Glomerular endothelial cell (primary cell): ENCODE measurements around the gene PKP3. TPM values are rescaled to one million over a fixed set of nuclear protein-coding genes. Genes with fewer than 3 reads are reported as not detected.
"Not testable (repeated sequence)": the region's sequence is repeated elsewhere in the genome, so short reads cannot be mapped to it uniquely, and the experiment has no call there.

Experiments
- DNase-seq: peaks from one replicate; pipeline ENCODE4 v3.0.0-alpha.2; 2011; ENCODE audit warnings: low read depth, low spot score; ENCODE audit errors: extremely low read depth
- total RNA-seq: library from RNA; depleted of rRNA; stranded (reverse); fragments of >200 nt; gene quantifications from 2 replicates; pipeline ENCODE4 v1.2.3, GENCODE V29; 2015

The PKP3 gene
- total RNA-seq, 1 donor from 2014 or later = 0.41 TPM

DNA sequence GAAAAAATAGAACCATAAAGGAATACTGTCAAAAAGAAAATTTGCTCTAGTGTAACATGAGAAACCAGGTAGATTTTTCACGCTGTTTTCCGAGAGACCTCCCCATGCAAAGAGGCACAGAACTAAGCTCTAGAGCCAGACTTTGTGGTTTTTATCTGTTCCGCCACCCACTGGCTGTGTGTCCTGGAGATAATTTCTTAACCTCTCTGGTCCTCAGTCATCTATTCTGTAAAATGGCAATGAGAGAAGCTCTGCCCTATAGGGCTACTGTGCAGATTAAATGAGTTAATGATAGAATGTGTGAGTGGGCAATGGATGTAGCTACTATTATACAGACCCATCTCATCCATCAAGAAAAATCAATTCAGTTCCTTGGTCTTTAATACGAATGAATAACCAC, 30.2 kb downstream of the PKP3 start:
- DNase-seq = no peak

DNA sequence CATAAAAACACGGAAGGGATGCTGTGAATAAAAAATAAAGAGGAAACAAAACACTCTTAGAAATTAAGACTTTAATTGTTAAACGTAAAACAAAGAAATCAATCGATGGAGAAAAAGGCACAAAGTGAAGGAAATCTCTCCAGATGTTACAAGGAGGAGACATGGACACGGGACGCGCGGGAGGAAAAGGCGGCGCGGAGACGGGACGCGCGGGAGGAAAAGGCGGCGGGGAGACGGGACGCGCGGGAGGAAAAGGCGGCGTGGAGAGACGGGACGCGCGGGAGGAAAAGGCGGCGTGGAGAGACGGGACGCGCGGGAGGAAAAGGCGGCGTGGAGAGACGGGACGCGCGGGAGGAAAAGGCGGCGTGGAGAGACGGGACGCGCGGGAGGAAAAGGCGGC, 30.8 kb downstream of the PKP3 start:
- DNase-seq = not testable (repeated sequence)

DNA sequence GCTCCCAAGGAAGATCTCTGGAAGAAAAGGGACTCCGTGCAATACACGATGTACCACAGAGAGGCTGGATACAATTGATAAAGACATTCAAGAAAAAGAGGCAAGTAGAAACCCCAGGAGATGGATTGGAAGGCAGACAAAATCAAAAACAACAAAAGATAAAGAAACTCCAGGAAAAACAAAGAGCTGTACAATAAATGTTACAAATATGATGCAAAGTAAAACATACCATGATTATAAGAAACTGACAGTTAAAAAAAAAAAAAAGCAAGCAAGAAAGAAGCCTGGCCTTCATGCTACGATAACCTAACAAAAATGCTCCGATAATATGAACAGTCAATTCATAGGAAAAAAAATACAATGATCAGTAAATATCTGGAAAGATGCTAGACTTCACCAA, 31.3 kb downstream of the PKP3 start:
- no peak for DNase-seq

DNA sequence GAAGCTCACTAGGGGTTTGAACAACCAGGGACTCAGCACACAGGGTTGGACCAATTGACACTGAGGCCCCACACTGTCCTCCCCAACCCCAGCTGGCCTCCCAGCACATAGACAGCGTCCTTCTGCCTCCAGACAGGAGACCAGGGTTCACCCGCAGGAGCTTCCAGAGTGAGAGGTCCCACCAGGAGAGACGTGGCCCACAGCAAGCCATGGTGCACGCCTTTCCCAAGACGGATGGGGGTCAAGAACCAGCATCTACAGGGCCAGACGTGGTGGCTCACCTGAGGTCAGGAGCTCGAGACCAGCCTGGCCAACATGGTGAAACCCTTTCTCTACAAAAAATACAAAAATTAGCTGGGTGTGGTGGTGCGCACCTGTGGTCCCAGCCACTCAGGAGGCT, 32.8 kb downstream of the PKP3 start:
- no peak for DNase-seq

DNA sequence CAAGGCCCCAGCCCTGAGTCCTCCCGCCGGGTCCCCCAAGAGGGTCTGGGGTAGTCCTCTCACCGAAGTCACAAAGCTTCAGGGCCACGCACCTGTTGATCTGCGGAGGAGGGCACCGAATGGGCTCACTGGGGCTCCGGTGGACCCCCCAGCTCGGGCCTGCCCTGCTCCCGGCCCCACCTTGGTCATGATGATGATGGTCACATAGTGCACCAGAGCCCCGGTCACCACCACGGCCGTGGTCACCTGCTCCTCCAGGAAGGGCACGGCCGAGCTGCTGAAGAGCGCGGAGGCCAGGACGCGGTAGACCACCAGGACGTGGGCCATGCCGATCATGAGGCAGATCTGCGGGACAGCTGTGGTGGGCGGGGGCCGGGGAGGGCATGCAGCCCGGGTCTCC, 34.3 kb downstream of the PKP3 start:
- DNase-seq = no peak

DNA sequence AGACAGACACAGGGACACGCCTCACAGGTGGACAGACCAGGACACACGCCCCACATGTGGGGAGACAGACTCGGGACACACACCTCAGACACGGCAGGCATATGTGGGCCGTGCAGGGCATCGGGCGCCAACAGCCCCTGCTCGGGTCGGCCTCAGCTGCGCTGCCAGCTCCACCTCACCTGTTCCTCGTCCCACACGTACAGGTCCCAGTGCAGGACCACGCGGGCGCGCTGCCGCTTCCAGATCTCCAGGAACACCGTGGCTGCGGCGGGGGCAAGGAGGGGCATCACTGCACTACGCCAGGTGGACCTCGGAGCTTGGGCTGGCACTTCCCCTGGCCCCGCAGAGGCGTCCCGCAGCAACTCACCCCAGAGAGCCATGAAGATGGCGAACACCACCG, 35.4 kb downstream of the PKP3 start:
- DNase-seq = no peak

DNA sequence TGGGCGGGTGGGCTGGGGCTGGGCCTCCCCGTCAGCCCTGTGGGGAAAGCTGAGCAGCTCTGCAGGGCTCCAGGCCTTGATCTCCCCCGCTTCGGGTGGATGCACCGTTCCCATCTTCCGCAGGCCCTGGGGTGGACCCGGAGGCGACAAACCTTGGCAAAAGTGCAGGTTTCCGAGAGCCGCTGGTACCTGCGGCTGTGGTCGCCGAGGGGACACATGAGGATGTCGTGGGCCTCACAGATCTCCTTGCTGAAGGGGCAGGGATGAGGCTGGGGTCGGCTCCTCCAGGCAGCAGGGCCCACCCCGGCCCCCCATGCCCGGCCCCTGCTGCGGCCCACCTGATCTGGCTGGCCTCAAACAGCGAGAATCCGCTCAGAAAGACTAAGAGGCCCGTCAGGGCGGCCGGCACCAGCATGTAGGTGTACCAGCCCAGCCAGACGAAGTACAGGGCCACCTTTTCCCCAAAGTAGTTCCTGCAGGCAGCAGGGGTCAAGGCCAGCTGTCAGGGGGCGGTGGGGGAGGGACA, 36.0 kb downstream of the PKP3 start:
- DNase-seq = no peak

DNA sequence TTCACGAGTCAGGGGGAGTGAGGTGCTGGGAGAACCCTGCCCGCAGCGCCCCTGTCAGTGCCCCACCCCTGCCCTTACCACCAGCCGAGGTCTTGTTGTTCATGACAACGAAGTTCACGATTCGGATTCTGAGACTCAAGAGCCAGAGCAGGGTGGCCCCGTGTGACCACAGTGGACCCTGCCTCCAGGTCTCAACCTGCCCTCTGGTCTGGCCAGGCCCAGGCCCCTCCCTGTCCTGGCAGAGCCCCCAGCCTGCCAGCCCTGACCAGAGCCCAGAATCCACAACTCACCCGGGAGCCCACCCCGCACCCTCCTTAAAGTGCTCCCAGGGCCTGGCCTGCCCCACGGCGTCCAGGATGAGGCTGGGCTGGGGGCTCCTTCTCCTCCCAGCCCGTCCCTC, 37.9 kb downstream of the PKP3 start:
- no peak for DNase-seq

DNA sequence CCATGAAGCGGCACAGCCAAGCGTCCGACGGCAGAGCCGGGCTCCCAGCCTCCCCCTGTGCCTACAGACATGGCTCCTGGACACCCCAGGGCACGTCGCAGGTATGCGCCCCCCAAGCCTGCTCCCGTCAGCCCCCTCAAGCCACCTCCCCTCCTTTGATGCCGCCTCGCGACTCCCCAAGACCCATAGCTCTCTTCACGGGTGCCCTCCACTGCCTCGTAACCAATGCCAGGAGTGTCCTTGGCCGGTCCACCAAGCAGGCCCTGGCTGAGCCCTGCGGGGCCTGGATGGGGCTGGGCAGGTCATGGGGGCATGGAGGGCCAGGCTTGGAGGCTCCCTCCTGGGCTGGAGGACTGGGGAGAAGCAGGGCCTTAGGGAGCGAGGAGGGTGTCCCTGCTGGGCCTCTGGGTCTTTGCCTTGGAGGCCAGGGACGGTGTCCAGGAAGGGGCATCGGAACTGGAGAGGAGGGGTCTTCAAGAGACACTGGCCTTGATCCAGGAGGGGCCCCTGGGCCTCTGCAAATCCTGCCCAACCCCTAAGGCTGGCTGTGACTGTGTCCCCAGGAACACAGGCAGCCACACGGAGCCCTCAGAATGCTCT, 38.6 kb downstream of the PKP3 start:
- no peak for DNase-seq

DNA sequence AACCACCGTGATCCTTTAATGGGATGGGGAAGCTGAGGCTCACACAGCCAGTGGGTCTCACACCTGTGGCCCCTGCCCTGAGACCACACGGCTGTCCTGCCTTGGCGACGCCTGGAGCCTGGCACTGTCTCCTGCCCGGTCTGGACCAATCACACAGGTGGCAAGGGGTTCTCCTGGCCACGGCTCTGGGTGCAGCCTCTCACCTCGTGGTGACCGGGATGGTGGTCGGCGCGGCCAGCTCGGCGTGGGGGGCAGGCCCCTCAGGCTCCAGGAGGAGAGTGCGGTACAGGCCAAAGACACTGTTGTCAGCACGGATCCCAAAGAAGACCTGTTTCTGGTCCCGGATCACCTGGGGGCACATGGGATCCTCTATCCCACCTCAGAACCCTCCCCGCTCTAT, 39.1 kb downstream of the PKP3 start:
- no peak for DNase-seq

DNA sequence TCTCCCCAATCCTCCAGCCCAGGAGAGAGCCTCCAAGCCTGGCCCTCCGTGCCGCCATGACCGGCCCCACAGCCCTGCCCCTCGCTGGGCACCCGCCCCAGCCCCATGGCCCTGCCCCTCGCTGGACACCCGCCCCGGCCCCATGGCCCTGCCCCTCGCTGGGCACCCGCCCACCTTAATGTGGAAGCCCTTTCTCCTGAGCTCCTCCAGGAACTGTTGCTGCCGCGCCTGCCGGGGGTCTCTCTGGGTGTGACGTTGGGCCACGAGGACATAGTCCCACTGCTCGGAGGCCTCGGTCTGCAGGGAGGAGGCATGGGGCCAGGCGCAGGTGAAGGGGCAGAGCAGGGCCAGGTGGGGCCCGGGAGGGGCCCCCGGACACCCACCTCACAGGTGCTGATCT, 39.6 kb downstream of the PKP3 start:
- no peak for DNase-seq

DNA sequence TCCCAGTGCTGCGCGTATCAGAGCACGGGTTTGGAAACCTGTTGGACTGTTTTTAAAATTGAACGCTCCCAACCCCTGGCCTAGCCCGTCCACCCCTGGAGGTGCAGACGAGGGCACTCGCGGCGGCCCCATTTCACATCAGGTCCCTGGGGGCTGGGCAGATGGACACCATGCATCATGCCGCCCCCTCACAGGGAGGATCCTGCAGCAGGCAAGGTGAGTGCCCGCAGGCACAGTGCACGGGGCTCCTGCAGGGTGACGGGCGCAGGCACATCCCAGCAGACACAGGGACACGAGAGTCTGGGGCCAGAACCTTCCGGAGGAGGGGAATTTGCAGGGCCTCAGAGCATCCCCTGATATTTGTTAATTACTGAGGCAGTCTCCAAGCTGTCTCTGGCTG, 40.5 kb downstream of the PKP3 start:
- no peak for DNase-seq

DNA sequence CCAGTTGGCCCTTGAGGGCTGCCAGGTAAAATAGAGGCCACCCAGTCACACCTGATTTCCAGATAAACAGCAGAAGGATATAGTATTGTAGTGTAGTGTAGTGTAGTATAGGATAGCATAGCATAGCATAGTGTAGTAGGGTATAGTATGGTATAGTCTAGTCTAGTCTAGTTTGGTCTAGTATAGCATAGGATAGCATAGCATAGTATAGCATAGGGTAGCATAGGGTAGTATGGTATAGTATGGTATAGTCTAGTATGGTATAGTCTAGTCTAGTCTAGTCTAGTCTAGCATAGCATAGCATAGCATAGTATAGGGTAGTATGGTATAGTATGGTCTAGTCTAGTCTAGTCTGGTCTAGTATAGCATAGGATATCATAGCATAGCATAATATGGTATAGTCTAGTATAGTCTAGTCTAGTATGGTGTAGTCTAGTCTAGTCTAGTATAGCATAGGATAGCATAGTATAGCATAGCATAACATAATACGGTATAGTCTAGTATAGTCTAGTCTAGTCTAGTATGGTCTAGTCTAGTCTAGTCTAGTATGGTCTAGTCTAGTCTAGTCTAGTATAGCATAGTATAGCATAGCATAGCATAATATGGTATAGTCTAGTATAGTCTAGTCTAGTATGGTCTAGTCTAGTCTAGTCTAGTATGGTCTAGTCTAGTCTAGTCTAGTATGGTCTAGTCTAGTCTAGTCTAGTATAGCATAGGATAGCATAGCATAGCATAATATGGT, 41.2 kb downstream of the PKP3 start:
- DNase-seq = not testable (repeated sequence)

DNA sequence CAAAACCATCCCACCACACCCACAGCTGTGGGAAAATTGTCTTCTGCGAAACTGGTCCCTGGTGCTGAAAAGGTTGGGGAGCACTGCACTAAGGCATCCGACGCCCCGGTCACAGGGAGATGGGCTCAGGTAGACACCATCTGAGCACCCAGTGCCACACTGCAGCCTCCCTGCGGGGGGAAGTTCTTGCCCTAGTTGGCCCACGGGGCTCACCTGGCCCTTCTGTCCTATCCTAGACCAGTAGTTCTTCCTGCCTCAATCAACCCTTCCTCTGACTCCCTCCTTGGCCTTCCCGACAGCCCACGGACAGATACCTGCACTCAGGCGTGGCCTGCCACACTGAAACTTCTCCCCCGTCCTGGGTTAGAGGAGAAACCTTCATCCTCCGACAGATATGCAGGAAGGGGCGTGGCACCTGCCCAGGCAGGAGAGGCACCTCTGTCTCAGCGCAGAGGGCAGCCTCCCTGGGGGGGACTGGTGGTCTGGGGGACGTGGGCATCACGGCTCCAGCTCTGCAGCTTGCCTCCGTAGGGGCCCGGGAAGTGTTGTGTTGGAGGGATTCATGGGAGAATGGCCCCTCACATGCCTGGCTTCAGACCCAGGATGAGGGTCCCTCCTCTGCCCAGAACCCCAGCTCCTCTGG, 43.3 kb downstream of the PKP3 start:
- no peak for DNase-seq

DNA sequence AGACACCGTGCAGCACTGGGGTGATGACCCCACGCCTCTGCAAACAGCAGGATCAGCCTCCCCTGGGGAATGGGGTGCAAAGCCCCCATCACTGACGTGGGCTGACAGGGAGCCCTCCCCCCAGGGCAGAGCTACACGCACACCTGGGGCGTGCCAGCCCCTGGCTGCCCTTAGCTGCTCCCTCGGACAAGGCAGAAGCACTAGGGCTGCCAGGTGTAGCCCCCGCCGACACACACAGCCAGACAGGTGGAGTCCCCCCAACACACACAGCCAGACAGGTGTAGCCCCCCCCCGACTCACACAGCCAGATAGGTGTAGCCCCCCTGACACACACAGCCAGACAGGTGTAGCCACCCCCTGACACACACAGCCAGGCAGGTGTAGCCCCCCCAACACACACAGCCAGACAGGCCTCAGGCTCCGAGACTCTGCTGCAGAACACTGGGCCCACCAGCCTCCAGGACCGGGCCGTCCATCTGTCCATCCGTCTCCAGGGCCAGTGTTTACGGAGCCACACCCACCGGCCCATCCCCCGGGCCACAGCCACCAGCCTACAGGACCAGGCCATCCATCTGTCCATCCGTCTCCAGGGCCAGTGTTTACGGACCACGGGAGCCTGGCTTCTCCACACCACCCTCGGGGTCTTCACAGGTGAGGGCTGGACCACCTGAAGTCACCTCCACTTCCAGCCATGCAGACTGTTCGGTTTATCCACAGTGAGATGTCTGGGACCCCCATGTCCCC, 44.3 kb downstream of the PKP3 start:
- DNase-seq = no peak

DNA sequence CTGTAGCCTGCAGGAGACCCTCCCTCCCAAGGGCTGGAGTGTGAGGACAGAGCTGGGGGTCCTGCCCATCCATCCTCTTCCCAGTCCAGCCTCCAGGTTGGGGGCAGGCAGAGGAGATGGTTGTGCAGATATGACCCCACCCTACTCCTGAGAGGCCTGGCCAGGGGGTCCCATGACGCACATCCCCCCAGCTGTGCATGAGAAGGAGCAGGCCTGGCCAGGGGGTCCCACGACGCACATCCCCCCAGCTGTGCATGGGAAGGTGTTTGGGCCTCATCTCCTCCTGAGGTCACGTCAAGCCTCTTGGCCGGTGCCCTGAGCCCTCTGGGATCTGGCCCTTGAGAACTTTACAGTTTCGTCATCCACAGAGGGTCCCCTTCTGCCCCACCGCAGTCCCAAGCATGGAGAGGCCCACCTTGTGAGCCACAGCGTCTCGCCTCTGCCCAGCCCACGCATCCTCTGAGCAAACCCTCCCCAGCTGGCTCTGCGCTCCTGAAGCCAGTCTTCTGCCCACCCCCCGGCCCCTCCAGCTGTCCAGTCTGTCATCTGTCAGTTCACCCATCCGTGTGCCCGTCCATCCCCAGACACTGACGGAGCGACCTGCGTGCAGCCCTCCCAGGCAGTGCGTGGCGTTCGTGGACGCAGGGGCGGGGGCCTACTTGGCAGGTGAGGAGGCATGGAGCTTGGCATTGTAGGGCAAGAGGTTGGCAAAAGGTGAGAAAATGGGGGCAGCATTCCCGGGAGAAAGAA, 45.5 kb downstream of the PKP3 start:
- DNase-seq = no peak

DNA sequence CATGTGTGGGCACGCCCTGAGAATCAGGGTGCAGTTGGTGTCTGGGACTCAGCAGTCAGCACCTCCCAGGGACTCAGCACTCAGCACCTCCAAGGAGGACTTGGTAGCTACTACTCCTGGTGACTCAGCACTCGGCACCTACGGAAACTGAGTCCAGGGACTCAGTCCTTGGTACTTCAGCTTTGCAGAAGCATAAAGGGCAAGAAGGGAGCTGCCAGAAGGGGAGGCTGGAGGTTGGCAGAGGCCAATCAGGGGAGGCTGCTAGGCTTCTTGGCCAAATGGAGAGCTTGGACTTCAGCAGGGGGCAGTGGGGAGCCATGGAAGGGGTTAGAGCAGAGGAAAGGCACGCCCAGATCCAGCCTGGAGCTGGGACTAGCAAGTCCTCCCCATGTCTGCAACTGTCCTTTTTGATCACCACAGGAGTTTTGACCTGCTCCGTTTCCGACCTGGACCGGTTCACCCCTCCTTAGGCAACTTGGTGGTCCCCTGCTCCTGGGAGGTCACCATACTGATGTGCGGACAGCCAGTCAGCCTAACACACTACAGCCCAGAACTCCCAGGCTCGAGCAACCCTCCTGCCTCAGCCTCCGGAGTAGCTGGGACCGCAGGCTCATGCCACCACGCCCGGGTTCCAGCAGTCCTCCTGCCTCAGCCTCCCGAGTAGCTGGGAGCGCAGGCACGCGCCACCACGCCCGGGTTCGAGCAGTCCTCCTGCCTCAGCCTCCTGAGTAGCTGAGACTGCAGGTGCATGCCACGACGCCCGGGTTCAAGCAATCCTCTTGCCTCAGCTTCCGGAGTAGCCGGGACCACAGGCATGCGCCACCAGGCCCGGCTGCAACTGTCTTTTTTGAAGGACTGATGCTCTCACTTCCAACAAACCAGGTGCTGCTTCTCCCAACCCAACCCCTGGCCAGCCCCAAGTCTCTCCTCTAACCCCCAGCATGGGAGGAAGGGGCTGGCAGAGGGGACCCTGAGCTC, 46.3 kb downstream of the PKP3 start:
- DNase-seq = no peak

DNA sequence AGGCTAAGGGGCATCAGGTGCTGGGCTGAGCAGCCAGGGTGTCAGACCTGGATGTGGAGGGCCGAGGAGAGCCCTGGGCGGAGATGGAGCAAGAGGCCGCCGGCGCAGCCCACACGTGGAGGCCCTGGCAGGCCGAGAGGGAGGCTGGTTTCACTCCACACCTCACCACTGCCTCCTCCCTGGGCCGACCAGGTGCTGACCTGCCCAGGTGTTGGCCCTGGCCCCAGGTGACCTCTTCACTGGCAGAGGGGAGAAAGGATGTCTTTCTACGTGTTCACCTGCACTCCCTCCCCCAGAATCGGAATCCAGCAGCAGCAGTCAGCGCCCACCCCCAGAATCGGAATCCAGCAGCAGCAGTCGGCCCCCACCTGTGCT, 47.0 kb downstream of the PKP3 start:
- DNase-seq = no peak

DNA sequence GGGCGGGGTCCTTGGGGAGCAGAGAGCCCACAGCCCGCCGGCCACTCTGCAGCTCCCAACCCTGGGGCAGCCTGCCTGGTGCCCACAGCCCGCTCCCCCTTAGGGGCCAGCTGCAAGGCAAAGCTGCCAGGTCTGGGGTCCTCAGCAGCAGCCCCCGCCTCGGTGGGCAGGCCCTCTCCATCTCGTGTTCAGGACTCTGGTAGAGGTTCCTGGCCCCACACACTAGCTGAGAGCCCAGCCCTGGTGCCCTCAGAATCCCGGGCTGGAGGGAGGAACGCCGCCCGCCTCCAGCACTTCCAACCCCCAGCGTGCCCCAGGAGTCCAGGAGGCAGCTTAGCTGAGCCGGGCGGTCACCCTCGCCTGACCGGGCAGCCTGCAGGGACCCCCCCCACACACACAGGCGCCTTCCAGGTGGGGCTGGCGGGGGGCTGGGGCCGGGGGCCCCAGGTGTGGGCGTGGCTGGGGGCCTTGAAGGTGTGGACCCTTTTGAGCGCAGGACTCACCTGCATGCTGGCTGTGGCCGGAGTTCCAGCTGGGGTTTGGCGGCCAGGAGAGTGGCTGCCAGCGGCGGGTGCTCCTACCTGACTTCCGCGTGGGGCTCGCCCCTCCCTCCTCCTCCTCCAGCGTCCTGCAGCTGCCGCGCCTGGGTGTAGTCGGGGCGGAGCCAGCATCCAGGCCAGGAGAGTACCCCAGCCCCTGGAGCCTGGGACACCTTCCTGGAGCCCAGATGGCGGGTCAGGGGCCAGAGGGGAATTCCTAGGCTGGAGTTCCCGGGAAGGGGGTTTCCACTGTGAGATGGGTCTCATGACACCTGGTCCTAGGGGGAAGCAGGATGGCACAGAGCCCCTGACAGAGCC, 47.6 kb downstream of the PKP3 start, which contains the start of gene ANO9:
Gene ANO9, minus strand, starts transcription at position 594 of the 857 bp plus-strand sequence. Its CDS starts 85 bp downstream, at position 509.
- no peak for DNase-seq
